OCI-LY7 (cell line): ENCODE data around the gene NDUFB1. TPM values are rescaled to one million over a fixed set of nuclear protein-coding genes. Genes with fewer than 3 reads are reported as not detected.

Source experiments
- BruUV-seq: library from RNA; stranded (reverse); fragments of 400-500 nt; replicated peaks from 2 replicates; lab custom pipeline; 2021; lab: Mats Ljungman, UMichigan
- CTCF ChIA-PET: fragments of 300-600 bp; sonication (Branson Sonifier 250); formaldehyde crosslinking; loops from one replicate; lab custom pipeline; 2022; ENCODE audit warnings: antibody characterized with exemption; ENCODE audit not compliant: unreplicated experiment; lab: Charles Lee
- POLR2A ChIA-PET: fragments of 300-600 bp; sonication (Branson Sonifier 250); formaldehyde crosslinking; loops from one replicate; lab custom pipeline; 2022; ENCODE audit warnings: antibody characterized with exemption; lab: Charles Lee
- DNase-seq: peaks from one replicate; pipeline ENCODE4 v3.0.0-alpha.2; 2015; ENCODE audit warnings: low spot score
- H2AFZ ChIP-seq: fragments of 200-600 bp; sonication (generic), shearing (Covaris generic); 2 replicates; pipeline ENCODE4 v1.6.1; 2014; ENCODE audit warnings: mild to moderate bottlenecking, antibody characterized with exemption, low read length, moderate library complexity
- H3K27ac ChIP-seq: fragments of 200-600 bp; sonication (generic); 2 replicates; pipeline ENCODE4 v1.5.1; 2014; ENCODE audit warnings: mixed run types, low read depth, mild to moderate bottlenecking, moderate library complexity, low read length, inconsistent platforms; ENCODE audit not compliant: poor library complexity, severe bottlenecking
- H3K36me3 ChIP-seq: fragments of 200-600 bp; sonication (generic); 2 replicates; pipeline ENCODE4 v1.6.1; 2014; ENCODE audit warnings: mild to moderate bottlenecking, antibody characterized with exemption, low read length, moderate library complexity, mixed read lengths; ENCODE audit not compliant: insufficient read depth
- H3K4me1 ChIP-seq: fragments of 200-600 bp; sonication (generic); 2 replicates; pipeline ENCODE4 v1.5.1; 2014; ENCODE audit warnings: mild to moderate bottlenecking, low read length; ENCODE audit not compliant: insufficient read depth, poor library complexity, severe bottlenecking
- H3K4me2 ChIP-seq: fragments of 200-600 bp; sonication (generic); 2 replicates; pipeline ENCODE4 v1.6.1; 2014; ENCODE audit warnings: mild to moderate bottlenecking, low read length
- H3K4me3 ChIP-seq: fragments of 200-600 bp; sonication (generic); 2 replicates; pipeline ENCODE4 v1.5.1; 2014; ENCODE audit warnings: mild to moderate bottlenecking, low read depth, low read length; ENCODE audit not compliant: poor library complexity, severe bottlenecking
- H3K79me2 ChIP-seq: fragments of 200-600 bp; sonication (generic); 2 replicates; pipeline ENCODE4 v1.6.1; 2016; ENCODE audit warnings: low read depth, mild to moderate bottlenecking, low read length, moderate library complexity, mixed read lengths; ENCODE audit not compliant: insufficient read depth
- H3K9me2 ChIP-seq: fragments of 200-600 bp; sonication (generic); 2 replicates; pipeline ENCODE4 v1.6.1; 2016; ENCODE audit warnings: mild to moderate bottlenecking, low read length, mixed read lengths; ENCODE audit not compliant: insufficient read depth
- H3K9me3 ChIP-seq: fragments of 200-600 bp; sonication (generic); 2 replicates; pipeline ENCODE4 v1.6.1; 2014; ENCODE audit warnings: mild to moderate bottlenecking, mixed run types, low read length, mixed read lengths
- H4K20me1 ChIP-seq: fragments of 200-600 bp; sonication (generic); 2 replicates; pipeline ENCODE4 v1.6.1; 2014; ENCODE audit warnings: mild to moderate bottlenecking, antibody characterized with exemption, low read length, moderate library complexity, mixed read lengths; ENCODE audit not compliant: insufficient read depth
- CTCF ChIP-seq: fragments of 200-600 bp; sonication (generic); conservative IDR thresholded peaks from 2 replicates; pipeline ENCODE4 v1.5.1; 2014; ENCODE audit warnings: mild to moderate bottlenecking, antibody characterized with exemption, low read length, moderate library complexity, mixed read lengths
- EZH2phosphoT487 ChIP-seq: fragments of 200-600 bp; sonication (generic); IDR thresholded peaks from 2 replicates; pipeline ENCODE4 v1.6.1; 2018; ENCODE audit warnings: low read depth, borderline replicate concordance, mild to moderate bottlenecking, mixed run types, antibody characterized with exemption, low read length, moderate library complexity, mixed read lengths
- intact Hi-C: fragments of 100-400 bp; cut with micrococcal nuclease; formaldehyde crosslinking; loops from one replicate; pipeline ENCODE4 v1.10.0; 2022; ENCODE audit not compliant: unreplicated experiment
- total RNA-seq, 2 experiments: library from RNA; depleted of rRNA in 1 of 2; stranded (reverse); fragments of >200 nt in 1 of 2; shearing (Covaris generic) in 1 of 2; gene quantifications; 2 replicates each; pipeline ENCODE4 v1.2.3, GENCODE V29; 2014 to 2022

Gene NDUFB1
- total RNA-seq, 2 experiments from 2014 or later, result 129 to 230 TPM

GRCh38 chr14:92103363-92103989, 18.0 kb downstream of the NDUFB1 start:
- Histone ChIP-seq H3K79me2 (peaks cover 68% of the 10 kb centered on the region), H3K4me2 (no peak overlapping the region), H3K9me3 (no peaks in the 10 kb centered on the region), H3K9me2 (no peaks in the 10 kb centered on the region), H3K27ac (no peak overlapping the region), H4K20me1 (0 out of 2 replicates have a peak, but pooled peaks cover 3% of the 10 kb centered on the region), H3K4me3 (no peak overlapping the region), H3K36me3 (no peaks in the 10 kb centered on the region), H2AFZ (no peak overlapping the region), H3K4me1 (peaks cover 24% of the 10 kb centered on the region)
- intact Hi-C loops, result no loop called here
- ChIA-PET CTCF (no interaction called here), POLR2A (no interaction called here)
- TF ChIP-seq CTCF (no peak), EZH2phosphoT487 (no peak)
- DNase-seq, result no peak
- BruUV-seq, result no TSS peak

GRCh38 chr14:92099802-92100201, 21.7 kb downstream of the NDUFB1 start:
- no peak overlapping the region for H2AFZ ChIP-seq
- H4K20me1 ChIP-seq, result 0 out of 2 replicates have a peak, but pooled peaks cover 3% of the 10 kb centered on the region

More at GRCh38 chr14:92099802-92100201, 21.7 kb downstream of the NDUFB1 start:
- no peak for TF ChIP-seq EZH2phosphoT487
- TF ChIP-seq CTCF, result no peak
- Histone ChIP-seq H3K9me3 (no peaks in the 10 kb centered on the region), H3K9me2 (no peaks in the 10 kb centered on the region), H3K4me2 (no peak overlapping the region), H3K36me3 (peaks cover 18% of the 10 kb centered on the region), H3K27ac (no peak overlapping the region), H3K4me1 (peaks cover under 1% of the 10 kb centered on the region), H3K79me2 (peaks cover 65% of the 10 kb centered on the region), H3K4me3 (no peak overlapping the region)
- POLR2A ChIA-PET, result interaction anchor here (0.5 to 1.3 kb wide), 4 partner anchors 8 to 93 kb away, joined by 3 to 5 read pairs (median 4); partner anchors contain the start of gene TRIP11
- CTCF ChIA-PET, result no interaction called here
- intact Hi-C loops, result no loop called here
- BruUV-seq, result no TSS peak
- no peak for DNase-seq
